HG02943 (cell line): Measurements from ENCODE around the gene UQCRC1.

Source experiments
- ATAC-seq: cut with Tn5 transposase; IDR thresholded peaks from one replicate; pipeline ENCODE4 v1.9.1; 2021; ENCODE audit warnings: mild to moderate bottlenecking, low read depth, moderate library complexity; ENCODE audit not compliant: unreplicated experiment

The UQCRC1 gene

DNA sequence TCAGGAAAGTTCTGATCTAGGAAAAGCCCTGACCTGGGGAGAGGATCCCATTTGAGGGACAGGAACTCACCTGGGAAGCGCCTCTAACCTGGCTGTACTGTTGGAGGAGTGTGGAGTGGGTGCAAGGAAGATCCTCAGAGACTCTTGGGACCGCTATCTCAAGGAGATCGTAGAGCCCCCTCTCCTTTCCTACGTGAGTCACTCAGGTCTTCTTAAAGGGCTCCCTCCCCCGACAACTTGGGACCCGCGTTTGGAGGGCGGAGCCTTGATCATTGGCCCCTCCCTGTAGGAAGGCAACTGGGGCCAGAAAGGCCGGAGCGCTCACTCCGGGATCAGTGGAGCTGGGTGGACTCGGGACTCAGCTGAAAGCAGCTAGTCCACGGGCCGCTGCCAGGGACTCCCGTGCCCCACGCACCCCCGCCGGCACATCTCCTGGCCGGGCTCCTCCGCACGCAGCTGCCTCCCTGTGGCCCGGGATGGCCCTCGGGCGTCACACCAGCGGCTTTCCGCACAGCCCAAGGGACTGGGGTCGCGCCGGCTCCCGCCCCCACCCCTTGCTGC is 25.3 kb upstream of the UQCRC1 start:
- peak; percentile 10 for ATAC-seq

DNA sequence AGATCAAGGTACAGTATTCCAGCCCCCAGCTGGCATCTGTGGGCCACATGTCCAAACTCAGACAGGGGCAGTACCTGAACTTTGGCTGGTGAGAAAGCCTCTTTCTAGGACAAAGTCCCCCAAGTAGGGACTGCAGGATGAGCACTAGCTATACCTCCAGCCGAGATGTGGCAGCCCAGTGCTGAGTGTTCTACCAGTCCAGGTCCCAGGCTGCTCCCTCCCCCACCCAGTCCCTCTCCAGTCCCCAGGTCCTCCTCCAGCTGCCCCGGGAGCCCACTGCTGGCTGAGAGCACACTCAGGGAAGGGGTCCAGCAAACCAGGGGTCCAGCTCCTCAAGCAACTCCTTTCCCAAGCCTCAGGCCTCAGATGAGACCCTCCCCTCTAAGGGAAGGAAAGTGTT is 24.3 kb upstream of the UQCRC1 start:
- ATAC-seq: no peak

DNA sequence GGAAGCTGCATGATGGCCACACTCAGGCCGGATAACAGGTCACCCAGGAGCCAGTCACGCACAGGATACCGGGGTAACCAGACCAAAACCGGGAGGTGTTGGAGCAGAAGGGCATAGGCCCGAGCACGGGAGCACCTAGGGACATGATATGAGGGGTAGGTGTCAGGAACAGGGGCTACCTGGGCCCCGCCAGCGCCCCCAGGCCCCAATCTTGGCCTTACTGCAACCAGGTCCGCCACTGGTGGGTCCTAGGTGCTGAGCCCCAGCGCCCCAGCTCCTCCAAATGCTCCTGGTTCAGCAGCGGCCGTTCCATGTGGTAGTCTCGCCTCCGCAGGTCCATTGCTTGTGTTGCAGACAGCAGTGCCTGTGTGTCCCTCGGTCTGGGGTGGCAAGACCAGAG is 23.8 kb upstream of the UQCRC1 start:
- no peak for ATAC-seq

DNA sequence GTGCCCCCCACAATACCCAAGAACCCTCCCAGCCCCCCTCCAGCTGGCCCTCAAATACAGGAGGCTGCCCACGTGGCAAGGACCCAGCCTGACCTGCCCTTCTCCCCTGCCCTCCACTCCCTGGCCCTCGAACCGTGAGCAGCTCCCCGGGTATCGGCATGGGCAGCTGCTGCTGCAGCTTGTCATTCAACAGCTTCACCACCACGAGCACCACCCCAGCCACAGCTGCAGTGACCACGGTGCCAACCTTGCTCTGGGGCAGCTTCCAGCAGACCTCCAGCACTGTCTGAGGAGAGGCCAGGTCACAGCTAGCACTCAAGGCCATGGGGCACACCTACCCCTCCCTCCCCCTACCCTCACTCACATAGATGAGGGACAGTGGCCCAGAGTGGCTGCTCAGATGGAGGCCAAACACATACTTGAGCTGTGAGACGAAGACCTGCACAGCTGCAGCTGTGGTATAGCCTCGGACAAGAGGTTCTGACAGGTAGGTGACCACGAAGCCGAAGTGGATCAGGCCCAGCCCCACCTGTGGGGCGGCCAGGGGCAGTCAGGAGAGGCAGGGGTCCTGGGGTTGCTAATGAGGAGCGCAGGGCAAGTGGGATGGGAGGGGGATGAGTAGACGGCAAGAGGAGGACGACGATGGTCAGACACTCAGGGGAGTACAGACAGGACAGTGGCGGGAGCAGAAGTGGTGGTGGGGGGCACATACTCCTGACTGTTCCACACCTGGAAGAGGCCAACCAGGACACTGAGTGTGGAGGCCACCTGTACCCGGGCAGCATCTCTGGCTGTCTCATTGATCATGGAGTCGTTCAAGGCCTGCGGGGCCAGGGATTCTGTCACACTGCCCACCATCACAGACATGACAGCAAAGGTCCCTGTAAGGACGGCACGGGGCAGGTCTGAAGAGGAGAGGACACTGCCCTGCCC is 22.3 kb upstream of the UQCRC1 start:
- no peak for ATAC-seq

DNA sequence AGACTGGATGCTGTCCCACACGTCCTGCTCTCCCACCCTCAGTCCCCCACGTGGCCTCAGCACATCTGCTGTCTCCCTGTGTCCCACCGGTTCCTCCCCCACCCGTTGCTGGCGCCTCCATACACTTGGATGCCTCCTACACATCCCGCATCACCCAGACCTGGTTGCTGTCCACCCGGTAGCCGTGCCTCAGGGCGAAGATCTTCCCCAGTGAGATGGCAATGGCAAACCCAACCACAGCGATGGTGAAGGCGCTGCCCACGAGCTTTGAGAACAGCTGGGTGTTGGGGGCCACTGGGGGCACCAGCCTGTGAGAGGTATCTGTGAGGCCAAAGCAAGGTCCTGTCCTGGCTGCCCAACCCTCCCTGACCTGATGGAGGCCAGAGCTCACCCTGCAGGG is 21.4 kb upstream of the UQCRC1 start:
- ATAC-seq: no peak

DNA sequence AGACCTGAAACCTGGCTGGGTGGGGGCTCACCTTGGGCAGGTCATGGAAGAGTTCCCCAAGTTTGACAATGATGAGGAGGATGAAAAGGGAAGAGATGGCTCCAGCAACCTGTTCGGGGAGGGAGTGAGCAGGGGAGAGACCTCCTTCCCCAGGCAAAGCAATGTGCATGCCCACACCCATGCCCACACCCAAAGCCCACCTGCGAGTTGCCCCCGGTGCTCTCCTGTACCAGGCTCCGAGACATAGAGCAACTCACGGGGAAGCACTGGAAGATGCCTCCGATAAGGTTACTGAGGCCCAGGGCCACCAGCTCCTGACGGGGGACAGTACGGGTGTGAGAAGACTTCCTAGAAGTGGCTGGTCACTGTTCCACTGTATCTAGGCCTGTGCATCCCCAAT is 21.0 kb upstream of the UQCRC1 start:
- ATAC-seq: no peak

DNA sequence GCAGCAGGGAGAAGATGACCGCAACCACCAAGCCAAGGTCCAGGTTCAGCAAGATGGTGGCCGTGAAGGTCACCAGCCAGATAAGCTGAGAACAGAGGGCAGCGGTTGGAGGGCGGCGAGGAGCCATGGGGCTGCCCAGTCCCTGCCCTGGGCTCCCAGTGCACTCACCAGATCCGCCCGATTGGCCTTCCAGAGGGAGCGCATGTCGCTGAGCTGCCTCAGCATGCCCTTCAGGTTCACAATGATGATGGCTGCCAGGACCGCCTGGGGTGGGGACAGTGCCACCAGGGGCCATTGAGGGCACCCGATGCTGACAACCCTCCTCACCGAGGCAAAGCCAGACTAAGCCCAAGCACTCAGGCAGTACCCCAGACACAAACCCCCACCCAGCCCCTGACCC is 20.4 kb upstream of the UQCRC1 start:
- no peak for ATAC-seq

DNA sequence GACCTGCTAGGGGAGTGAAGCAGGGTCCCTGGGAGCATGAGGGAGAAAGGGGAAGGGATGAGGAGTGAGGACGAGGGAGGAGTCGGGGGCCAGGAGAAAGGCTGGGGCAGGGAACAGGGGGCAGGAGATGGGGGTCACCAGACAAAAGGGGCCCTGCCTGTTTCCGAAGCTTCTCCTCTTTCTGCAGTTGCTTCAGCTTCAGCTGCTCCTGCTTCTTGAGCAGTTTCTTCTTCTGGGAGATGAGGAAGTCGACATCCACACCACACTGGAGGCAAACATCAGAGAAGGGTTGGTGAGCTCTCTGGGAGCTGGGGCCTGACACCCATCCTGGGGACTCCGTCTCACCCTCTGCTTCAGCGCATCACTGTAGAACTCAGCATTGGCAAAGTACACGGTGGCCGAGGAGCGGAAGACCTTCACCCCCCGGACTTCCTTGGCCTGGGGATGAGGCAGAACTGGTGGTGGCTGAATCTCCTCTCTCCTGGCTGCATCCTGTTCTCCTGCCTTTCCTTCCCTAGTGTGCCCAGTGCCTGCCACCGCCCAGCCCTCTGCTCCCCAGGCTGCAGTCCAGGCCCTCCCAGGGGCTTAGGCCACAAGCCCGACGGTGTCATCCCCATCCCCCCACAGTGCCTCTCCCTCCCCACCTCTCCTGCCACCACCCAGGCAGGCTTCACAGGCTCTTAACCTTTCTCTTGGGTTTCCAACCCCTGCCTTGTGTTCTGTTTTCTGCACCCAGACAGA is 19.0 kb upstream of the UQCRC1 start:
- no peak for ATAC-seq

DNA sequence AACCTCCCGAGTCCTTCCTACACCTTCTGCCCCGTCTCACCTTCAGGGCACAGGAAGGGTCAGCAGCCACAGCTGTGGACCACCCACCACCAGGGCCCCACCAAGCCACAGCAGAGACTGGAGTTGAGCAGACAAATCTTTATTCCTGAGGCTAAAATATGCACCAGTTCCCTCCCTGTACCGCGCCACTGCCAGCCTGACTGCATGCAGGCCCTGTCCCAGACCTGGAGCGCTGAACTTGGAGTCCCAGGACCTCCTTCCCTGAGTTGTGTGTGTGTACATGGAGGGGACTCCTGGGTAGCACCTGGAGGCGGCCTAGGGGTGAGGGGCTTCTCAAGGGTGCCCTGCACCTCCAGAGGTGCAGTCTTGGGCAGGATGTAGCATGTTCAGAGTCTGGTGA is 16.2 kb upstream of the UQCRC1 start:
- no peak for ATAC-seq

DNA sequence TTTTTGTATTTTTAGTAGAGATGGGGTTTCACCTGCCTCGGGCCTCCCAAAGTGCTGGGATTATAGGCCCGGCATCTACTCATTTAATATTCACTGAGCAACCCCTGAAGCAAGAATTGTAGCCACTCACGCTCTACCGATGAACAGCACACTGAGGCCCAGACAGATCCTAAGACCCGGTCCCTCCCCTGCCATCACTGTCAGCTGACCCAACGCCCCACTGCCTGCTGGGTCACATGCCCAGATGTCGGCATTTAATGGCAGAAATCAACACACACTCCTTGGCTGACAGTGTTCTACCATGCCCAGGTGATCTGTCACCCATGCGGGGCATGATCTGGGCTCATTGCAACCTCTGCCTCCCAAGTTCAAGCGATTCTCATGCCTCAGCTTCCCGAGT is 15.3 kb upstream of the UQCRC1 start:
- ATAC-seq: no peak

DNA sequence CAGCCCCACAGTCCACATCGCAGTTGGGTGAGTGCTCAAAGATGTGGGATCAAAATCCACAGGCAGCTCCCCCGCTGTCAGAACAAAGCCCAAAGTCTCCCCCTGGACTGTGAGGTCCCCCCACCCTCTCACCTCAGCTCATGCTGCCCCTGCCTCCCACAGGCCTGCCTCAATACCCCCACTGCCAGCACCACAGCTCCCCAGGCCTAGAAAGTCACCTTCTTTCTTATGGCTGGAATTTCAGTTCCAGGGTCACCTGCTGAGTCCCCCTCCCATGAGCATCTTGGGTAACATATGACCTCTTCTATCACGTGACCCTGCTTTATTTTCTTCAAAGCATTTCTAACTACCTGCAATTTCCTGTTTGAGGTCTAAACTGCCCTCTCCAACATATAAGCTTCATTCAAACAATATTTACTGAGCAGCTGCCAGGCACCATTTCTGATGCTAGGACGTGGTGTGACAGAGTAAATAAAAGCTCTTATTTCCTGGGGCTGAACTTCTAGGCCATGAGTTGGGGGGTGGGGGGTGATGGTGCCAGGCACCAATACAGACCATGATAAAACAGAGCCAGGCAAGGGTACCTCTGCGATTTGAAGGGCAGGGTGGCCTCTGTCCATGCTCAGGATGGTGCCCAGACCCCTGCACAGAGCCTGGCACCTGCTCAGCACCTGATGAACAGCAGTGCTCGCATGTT is 14.6 kb upstream of the UQCRC1 start:
- no peak for ATAC-seq

DNA sequence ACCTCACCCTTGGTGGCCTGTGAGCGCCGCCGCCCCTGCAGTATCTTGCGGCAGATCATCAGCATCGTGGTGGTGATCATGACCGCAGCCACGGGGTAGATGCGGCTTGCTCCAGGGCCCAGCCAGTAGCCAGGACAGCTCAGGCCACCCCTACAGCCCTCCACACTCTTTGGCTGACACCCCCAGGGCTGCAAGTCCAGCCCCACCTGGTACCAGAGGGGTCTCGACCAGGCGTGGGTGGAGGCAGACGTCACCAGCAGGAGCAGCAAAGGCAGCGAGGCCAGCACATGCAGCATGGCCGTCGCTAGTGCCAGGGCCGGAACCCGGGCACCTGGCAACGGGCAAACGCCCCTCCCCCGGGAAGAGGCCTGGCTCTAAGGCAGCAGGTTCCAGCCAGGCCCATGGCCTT is 12.0 kb upstream of the UQCRC1 start, which contains the start of gene TMEM89:
Gene TMEM89 (minus strand): TSS at position 309 of the 409 bp plus-strand sequence. CDS start 13 bp downstream, at position 296.
- ATAC-seq: no peak

DNA sequence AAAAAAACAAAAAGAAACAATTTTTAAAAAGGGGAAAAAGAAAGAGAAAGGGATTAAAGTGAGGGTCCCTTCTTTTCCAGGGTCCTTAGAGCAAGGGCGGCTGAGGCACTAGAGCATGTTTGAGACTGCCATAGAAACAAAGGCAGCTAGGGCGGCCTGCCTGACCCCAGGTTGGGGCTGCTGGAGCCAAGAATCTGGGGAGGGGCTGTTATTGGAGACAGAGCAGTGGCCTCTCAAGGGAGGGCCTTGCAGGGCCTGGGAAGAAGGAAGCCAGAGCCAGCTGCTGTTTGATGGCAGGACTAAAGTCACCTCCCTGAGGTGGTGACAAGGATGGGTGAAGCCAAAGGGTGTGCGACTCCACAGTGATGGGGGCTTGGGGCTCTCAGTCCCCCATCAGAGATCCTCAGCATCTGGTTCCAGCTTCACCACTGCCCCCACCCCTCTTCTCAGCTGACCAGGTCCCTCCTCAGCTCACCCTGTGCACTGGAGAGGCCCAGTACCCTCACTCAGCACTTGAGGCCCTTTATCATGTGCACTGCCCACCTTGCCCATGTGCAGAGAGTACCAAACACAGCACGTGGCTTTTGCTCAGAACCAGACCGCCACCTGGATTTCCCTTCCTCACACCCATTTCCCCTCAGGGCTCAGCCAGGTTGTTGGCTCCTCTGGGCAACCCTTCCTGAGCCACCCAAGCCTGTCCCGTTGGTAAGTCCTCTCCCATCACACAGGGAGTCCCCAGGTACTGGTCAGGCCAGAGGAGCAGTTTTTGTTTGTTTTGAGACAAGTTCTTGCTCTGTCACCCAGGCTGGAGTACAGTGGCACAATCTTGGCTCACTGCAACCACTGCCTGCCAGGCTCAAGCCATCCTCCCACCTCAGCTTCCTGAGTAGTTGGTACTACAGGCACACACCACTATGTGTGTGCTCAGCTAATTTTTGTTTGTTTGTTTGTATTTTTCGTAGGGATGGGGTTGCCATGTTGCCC is 10.4 kb upstream of the UQCRC1 start:
- ATAC-seq: no peak

DNA sequence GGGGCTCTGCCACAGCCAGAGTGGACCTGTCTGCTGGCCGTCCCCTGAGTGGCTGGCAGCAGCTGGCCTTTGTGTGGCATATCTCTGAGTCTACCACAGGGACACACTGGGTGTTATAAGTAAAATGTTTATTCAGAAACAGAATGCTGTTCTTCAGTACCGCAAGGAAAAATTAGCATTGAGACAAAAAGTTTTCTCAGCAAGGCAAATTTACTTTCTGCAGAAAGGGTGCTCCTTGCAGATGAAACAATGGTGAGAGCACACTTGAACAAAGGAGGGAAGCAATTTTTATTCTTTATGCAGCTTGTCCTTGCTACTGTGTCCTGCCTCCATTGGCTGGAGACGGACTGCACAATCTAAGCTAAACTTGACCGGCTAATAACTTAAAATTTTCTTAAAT is 8.1 kb upstream of the UQCRC1 start:
- no peak for ATAC-seq

DNA sequence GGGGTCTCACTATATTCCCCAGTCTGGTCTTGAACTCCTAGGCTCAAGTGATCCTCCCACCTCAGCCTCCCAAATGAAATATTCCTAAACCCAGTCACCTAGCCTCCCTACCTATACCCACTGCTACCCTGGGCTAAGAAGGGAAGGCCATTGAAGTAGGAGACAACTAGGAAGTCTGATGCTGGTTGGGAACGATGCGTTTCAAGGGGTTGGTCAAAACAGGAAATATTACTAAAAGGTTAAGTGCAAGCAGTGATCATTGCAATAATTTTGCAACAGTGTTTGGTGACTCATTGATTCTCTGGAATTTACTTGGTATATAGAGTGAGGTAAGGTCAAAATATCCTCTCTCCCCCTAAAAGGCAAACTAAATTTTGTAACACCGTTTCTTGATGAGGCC is 4.6 kb upstream of the UQCRC1 start:
- no peak for ATAC-seq

DNA sequence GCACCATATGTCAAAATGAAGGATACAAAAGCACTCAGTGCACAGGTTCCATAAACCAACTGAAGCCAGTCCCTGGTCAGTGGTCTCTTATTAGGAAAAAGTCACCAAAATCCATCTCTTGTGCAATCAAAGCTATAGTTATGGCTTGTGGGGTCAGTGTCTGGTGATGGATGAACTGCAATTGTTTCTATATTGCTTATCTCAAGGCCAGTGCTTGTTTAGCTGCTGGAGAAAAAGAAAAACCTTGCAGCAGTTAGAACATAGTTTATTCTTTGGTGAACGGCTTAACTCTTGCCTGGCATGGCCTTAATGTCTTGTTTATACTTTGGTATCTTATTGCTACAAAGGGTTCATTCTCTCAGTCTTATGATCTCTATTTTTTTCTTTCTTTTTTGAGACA is 2.9 kb upstream of the UQCRC1 start:
- ATAC-seq: no peak

DNA sequence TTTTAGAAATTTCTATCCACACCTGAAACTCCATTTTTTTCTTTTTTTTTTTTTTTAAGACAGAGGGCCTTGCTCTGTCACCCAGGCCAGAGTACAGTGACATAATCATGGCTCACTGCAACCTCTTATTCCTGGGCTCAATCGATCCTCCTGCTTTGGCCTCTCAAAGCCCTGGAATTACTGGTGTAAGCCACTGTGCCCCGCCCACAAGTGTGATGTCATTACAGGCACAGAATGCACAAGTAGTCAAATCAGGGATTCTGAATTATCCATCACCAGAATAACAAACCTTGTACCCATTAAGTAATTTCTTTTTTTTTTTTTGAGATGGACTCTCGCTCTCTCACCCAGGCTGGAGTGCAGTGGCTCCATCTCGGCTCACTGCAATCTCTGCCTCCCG is 1.9 kb downstream of the UQCRC1 start:
- no peak for ATAC-seq

DNA sequence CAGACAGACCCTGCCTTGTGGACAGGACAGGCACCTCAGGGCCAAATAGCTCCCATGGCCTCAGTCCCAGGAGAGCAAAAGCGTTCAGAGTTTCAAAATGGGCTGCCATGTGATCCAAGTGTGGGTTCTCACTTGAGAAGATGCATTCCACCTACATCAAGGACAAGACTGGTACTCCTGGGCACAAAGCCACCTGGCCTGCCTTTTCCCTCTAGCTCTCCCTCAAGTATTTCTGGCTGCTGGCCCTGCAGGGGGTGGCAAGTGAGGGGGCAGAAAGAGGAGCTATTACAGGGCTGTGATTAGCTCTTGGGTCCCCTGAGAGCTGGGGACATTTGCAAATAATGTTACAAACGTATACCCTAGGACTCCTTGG is 7.8 kb downstream of the UQCRC1 start:
- no peak for ATAC-seq

DNA sequence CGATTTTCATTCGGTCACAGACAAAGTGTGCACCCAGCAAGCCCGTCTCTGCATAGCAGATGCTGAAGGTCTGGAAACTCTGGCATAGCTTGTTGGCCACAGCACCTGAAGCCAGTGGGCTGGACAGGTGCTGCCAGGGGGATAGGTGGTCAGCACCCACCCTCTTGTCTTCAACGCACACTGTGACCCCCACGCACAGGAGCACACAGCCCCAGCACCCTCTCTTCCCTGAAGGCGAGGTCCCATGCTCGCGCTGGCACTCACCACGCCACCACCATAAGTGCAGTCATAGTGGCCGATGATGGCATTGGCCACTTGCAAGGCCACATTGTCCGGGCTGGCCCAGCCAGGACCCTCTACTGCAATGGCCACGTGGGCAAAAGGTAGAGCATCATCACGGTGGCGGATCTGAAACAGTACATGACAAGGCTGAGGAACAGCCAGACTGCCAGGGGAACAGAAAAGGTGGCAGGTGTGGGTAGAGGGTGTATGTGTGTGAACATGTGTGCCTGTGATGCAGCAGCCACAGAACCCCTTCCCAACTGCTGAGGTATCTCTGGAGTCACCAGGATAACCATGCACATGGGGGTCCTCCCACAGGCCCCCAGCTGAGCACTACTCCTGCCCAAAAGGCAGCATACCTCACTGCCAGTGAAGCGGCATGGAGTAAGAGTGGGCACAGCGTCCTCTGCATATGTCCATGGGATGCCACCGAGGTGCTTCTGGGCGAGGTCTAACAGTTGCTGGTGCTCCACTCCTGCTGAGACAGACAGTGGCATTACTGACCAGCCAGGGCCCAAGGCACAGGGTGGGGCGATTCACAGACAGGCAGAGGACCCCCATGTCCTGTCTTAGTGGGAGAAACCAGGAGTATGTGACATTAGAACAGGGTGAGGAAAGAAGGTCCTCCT is 8.5 kb downstream of the UQCRC1 start:
- no peak for ATAC-seq
